HFF-Myc (cell line): ENCODE results near the gene RCAN2.

ENCODE experiments used
- DNase-seq: peaks from one replicate; pipeline ENCODE4 v3.0.0-alpha.2; 2011; ENCODE audit warnings: low read depth; ENCODE audit errors: extremely low read depth
- H3K4me3 ChIP-seq: replicated peaks from 2 replicates; pipeline ENCODE4 v1.5.1; 2011; ENCODE audit warnings: low read depth, mild to moderate bottlenecking, control low read depth, low read length
- CTCF ChIP-seq: IDR thresholded peaks from 2 replicates; pipeline ENCODE4 v1.5.1; 2012; ENCODE audit warnings: mild to moderate bottlenecking, low read depth, low read length, control low read depth; ENCODE audit errors: missing control alignments

Gene RCAN2

GRCh38 chr6:46246727-46247126 lies 244.5 kb downstream of the RCAN2 start:
- no peak for DNase-seq
- no peak for TF ChIP-seq CTCF
- H3K4me3 ChIP-seq: no peak overlapping the region

- DNase-seq: no peak
- no peak overlapping the region for H3K4me3 ChIP-seq
- TF ChIP-seq CTCF: no peak
Measured at GRCh38 chr6:46246081-46246480, 245.2 kb downstream of the RCAN2 start.

- TF ChIP-seq CTCF: no peak
- H3K4me3 ChIP-seq: no peak overlapping the region
- no peak for DNase-seq
Measured at GRCh38 chr6:46244670-46245069, 246.6 kb downstream of the RCAN2 start.

- H3K4me3 ChIP-seq: no peak overlapping the region
- TF ChIP-seq CTCF: no peak
- no peak for DNase-seq
Measured at GRCh38 chr6:46243754-46244153, 247.5 kb downstream of the RCAN2 start.

GRCh38 chr6:46242921-46243320 lies 248.3 kb downstream of the RCAN2 start:
- no peak for TF ChIP-seq CTCF
- no peak for DNase-seq
- no peak overlapping the region for H3K4me3 ChIP-seq

- TF ChIP-seq CTCF: no peak
- DNase-seq: no peak
- H3K4me3 ChIP-seq: no peak overlapping the region
Measured at GRCh38 chr6:46240866-46241565, 250.2 kb downstream of the RCAN2 start.

- H3K4me3 ChIP-seq: no peak overlapping the region
- DNase-seq: no peak
- no peak for TF ChIP-seq CTCF
Measured at GRCh38 chr6:46236752-46237151, 254.5 kb downstream of the RCAN2 start.
